Fibroblast of lung (primary cell): ENCODE results near the gene CNOT1.

Source experiments
- EZH2 ChIP-seq: IDR thresholded peaks from 2 replicates; pipeline ENCODE4 v1.5.1; 2012; ENCODE audit warnings: low read length, control low read depth, mild to moderate bottlenecking; ENCODE audit errors: missing control alignments
- TF ChIP-seq, protein P1 (sequence below), 2 donors: IDR thresholded peaks in 1 of 2; conservative IDR thresholded peaks in 1 of 2; 1 replicate in 1 of 2; 2 replicates in 1 of 2; pipeline ENCODE4 v1.5.1; 2011 to 2012; ENCODE audit warnings: low read length in 2 of 2, control low read depth in 1 of 2, inconsistent platforms in 1 of 2, low read depth in 1 of 2, mild to moderate bottlenecking in 1 of 2

DNA sequence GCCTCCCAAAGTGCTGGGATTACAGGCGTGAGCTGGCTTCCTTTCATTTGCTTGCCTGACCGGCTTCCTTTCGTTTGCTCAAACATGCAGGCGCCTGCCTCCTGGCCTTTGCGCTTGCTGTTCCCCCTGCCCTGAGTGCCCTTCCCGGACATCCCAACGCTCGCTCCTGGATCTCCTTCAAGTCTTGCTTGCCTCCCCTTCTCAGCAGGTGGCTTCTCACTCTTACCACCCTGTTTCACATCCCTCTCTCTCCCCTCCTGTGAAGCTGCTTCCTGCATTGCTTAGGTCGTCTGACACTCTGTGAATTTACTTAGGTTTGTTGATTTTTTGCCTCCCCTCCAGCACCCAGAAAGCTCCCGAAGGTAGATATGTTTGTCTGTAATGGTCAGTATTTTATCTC lies 155.3 kb downstream of the CNOT1 start:
- TF ChIP-seq, protein P1, sequence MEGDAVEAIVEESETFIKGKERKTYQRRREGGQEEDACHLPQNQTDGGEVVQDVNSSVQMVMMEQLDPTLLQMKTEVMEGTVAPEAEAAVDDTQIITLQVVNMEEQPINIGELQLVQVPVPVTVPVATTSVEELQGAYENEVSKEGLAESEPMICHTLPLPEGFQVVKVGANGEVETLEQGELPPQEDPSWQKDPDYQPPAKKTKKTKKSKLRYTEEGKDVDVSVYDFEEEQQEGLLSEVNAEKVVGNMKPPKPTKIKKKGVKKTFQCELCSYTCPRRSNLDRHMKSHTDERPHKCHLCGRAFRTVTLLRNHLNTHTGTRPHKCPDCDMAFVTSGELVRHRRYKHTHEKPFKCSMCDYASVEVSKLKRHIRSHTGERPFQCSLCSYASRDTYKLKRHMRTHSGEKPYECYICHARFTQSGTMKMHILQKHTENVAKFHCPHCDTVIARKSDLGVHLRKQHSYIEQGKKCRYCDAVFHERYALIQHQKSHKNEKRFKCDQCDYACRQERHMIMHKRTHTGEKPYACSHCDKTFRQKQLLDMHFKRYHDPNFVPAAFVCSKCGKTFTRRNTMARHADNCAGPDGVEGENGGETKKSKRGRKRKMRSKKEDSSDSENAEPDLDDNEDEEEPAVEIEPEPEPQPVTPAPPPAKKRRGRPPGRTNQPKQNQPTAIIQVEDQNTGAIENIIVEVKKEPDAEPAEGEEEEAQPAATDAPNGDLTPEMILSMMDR (conservative IDR thresholded peaks at IDR 0.05 in 1 of 2, IDR thresholded peaks at IDR 0.05 in 1 of 2; ENCODE audit: low read depth in 1 of 2, low read length in 2 of 2), result no peak
- TF ChIP-seq EZH2, result no peak
